Activated CD8-positive, alpha-beta memory T cell treated with anti-CD3 and anti-CD28 coated beads for 1 hour (primary cell): Measurements from ENCODE around the gene R3HDML.

Source experiments
- DNase-seq, 2 donors: peaks; one replicate each; pipeline ENCODE4 v3.0.0-alpha.2; 2020; ENCODE audit warnings: low read depth in 1 of 2; ENCODE audit errors: extremely low read depth in 1 of 2

The R3HDML gene

GRCh38 chr20:44398335-44398734, 61.5 kb downstream of the R3HDML start:
- DNase-seq, result no peak

- DNase-seq, result no peak
Measured at GRCh38 chr20:44399446-44399845, 62.6 kb downstream of the R3HDML start.

GRCh38 chr20:44400671-44400969, 63.8 kb downstream of the R3HDML start:
- DNase-seq, result no peak
